ENCODE results near the gene MTHFSD. TPM values are rescaled to one million over a fixed set of nuclear protein-coding genes. Genes with fewer than 3 reads are reported as not detected.

The MTHFSD gene
- polyA plus RNA-seq, 1 donor from 2014 or later, result 25.0 TPM

DNA sequence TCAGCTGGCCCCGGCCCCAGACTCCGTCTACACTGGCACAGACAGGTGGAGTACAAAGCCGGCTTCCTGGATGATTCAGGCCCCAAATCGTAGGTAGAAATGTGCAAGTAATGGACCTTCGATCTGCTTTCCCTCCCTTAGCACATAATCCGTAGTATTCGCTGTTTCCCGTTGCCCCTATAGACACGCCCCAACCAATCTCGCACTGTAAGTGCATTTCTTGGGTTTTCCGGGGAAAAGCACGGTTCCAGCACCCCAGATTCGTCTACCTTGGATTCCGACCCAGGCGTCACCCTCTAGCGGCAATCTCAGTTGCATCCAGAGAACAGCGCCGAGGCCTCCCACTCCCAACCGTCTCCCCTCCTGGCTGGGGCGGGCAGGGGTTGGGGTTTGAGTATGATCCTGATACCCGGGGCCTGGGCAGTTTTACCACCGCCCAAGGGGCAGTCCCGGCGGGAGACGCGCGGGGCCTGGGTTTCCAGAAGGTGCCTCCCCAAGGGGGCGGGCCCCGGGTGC, 56.8 kb downstream of the MTHFSD start:
- H3K4me2 ChIP-seq (ENCODE audit: low read length), result no peak overlapping the region
- no peaks in the 10 kb centered on the region for H4K20me1 ChIP-seq (ENCODE audit: insufficient read depth)
- TF ChIP-seq EP300 (conservative IDR thresholded peaks at IDR 0.05; ENCODE audit: poor library complexity, severe bottlenecking), result no peak
- TF ChIP-seq, protein P1, sequence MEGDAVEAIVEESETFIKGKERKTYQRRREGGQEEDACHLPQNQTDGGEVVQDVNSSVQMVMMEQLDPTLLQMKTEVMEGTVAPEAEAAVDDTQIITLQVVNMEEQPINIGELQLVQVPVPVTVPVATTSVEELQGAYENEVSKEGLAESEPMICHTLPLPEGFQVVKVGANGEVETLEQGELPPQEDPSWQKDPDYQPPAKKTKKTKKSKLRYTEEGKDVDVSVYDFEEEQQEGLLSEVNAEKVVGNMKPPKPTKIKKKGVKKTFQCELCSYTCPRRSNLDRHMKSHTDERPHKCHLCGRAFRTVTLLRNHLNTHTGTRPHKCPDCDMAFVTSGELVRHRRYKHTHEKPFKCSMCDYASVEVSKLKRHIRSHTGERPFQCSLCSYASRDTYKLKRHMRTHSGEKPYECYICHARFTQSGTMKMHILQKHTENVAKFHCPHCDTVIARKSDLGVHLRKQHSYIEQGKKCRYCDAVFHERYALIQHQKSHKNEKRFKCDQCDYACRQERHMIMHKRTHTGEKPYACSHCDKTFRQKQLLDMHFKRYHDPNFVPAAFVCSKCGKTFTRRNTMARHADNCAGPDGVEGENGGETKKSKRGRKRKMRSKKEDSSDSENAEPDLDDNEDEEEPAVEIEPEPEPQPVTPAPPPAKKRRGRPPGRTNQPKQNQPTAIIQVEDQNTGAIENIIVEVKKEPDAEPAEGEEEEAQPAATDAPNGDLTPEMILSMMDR (IDR thresholded peaks at IDR 0.05; ENCODE audit: poor library complexity, severe bottlenecking), result peak; percentile 29
- TF ChIP-seq POLR2AphosphoS5 (IDR thresholded peaks at IDR 0.05), result peak; percentile 25
- H3K79me2 ChIP-seq (replicated peaks; ENCODE audit: insufficient read depth, low read length), result no peaks in the 10 kb centered on the region
- no peak overlapping the region for H3K9ac ChIP-seq (ENCODE audit: low read length)
- no peaks in the 10 kb centered on the region for H3F3A ChIP-seq (ENCODE audit: insufficient read depth, low read length, poor library complexity, severe bottlenecking)
- H3K9me3 ChIP-seq (ENCODE audit: low read length), result no peaks in the 10 kb centered on the region
- H3K27ac ChIP-seq (ENCODE audit: low read length), result no peak overlapping the region
- no peak overlapping the region for H3K4me3 ChIP-seq (ENCODE audit: low read length)
- H3K9me2 ChIP-seq (ENCODE audit: insufficient read depth, low read length), result no peaks in the 10 kb centered on the region
- no peaks in the 10 kb centered on the region for H3K36me3 ChIP-seq (ENCODE audit: insufficient read depth, low read length)
- H2AFZ ChIP-seq (ENCODE audit: low read depth, low read length), result no peak overlapping the region
- H3K27me3 ChIP-seq (ENCODE audit: insufficient read depth, low read depth, low read length), result peaks cover 100% of the 10 kb centered on the region

GRCh38 chr16:86497551-86498021, 57.4 kb downstream of the MTHFSD start:
- peaks cover 100% of the 10 kb centered on the region for H3K27me3 ChIP-seq (ENCODE audit: insufficient read depth, low read depth, low read length)
- H3K27ac ChIP-seq (ENCODE audit: low read length), result no peak overlapping the region
- H3K9ac ChIP-seq (ENCODE audit: low read length), result no peak overlapping the region
- H3K36me3 ChIP-seq (ENCODE audit: insufficient read depth, low read length), result no peaks in the 10 kb centered on the region
- no peaks in the 10 kb centered on the region for H3F3A ChIP-seq (ENCODE audit: insufficient read depth, low read length, poor library complexity, severe bottlenecking)
- TF ChIP-seq POLR2AphosphoS5 (IDR thresholded peaks at IDR 0.05), result no peak
- peak; percentile 97 for TF ChIP-seq EZH2 (IDR thresholded peaks at IDR 0.05; ENCODE audit: borderline replicate concordance, insufficient read depth, low read length, poor library complexity, severe bottlenecking)
- H2AFZ ChIP-seq (ENCODE audit: low read depth, low read length), result no peak overlapping the region
- no peaks in the 10 kb centered on the region for H3K9me3 ChIP-seq (ENCODE audit: low read length)
- H3K9me2 ChIP-seq (ENCODE audit: insufficient read depth, low read length), result no peaks in the 10 kb centered on the region
- no peak overlapping the region for H3K4me3 ChIP-seq (ENCODE audit: low read length)
- H3K4me2 ChIP-seq (ENCODE audit: low read length), result no peak overlapping the region
- H4K20me1 ChIP-seq (ENCODE audit: insufficient read depth), result no peaks in the 10 kb centered on the region
- no peaks in the 10 kb centered on the region for H3K79me2 ChIP-seq (replicated peaks; ENCODE audit: insufficient read depth, low read length)

- H3F3A ChIP-seq (ENCODE audit: insufficient read depth, low read length, poor library complexity, severe bottlenecking), result no peaks in the 10 kb centered on the region
- no peak overlapping the region for H3K9ac ChIP-seq (ENCODE audit: low read length)
- TF ChIP-seq EZH2 (IDR thresholded peaks at IDR 0.05; ENCODE audit: borderline replicate concordance, insufficient read depth, low read length, poor library complexity, severe bottlenecking) (no peak), MXI1 (conservative IDR thresholded peaks at IDR 0.05; ENCODE audit: poor library complexity, severe bottlenecking) (no peak), RAD21 (conservative IDR thresholded peaks at IDR 0.05) (no peak), TAF1 (IDR thresholded peaks at IDR 0.05; ENCODE audit: low read depth) (no peak), SMC3 (conservative IDR thresholded peaks at IDR 0.05; ENCODE audit: poor library complexity) (no peak), POLR2AphosphoS5 (IDR thresholded peaks at IDR 0.05) (no peak), EP300 (conservative IDR thresholded peaks at IDR 0.05; ENCODE audit: poor library complexity, severe bottlenecking) (no peak)
- TF ChIP-seq, protein P1 (IDR thresholded peaks at IDR 0.05; ENCODE audit: poor library complexity, severe bottlenecking), result no peak
- TF ChIP-seq, protein P2, sequence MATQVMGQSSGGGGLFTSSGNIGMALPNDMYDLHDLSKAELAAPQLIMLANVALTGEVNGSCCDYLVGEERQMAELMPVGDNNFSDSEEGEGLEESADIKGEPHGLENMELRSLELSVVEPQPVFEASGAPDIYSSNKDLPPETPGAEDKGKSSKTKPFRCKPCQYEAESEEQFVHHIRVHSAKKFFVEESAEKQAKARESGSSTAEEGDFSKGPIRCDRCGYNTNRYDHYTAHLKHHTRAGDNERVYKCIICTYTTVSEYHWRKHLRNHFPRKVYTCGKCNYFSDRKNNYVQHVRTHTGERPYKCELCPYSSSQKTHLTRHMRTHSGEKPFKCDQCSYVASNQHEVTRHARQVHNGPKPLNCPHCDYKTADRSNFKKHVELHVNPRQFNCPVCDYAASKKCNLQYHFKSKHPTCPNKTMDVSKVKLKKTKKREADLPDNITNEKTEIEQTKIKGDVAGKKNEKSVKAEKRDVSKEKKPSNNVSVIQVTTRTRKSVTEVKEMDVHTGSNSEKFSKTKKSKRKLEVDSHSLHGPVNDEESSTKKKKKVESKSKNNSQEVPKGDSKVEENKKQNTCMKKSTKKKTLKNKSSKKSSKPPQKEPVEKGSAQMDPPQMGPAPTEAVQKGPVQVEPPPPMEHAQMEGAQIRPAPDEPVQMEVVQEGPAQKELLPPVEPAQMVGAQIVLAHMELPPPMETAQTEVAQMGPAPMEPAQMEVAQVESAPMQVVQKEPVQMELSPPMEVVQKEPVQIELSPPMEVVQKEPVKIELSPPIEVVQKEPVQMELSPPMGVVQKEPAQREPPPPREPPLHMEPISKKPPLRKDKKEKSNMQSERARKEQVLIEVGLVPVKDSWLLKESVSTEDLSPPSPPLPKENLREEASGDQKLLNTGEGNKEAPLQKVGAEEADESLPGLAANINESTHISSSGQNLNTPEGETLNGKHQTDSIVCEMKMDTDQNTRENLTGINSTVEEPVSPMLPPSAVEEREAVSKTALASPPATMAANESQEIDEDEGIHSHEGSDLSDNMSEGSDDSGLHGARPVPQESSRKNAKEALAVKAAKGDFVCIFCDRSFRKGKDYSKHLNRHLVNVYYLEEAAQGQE (IDR thresholded peaks at IDR 0.05; ENCODE audit: borderline replicate concordance), result no peak
- no peaks in the 10 kb centered on the region for H3K79me2 ChIP-seq (replicated peaks; ENCODE audit: insufficient read depth, low read length)
- H2AFZ ChIP-seq (ENCODE audit: low read depth, low read length), result no peak overlapping the region
- H3K27me3 ChIP-seq (ENCODE audit: insufficient read depth, low read depth, low read length), result peaks cover 100% of the 10 kb centered on the region
- no peak overlapping the region for H3K4me2 ChIP-seq (ENCODE audit: low read length)
- H3K9me2 ChIP-seq (ENCODE audit: insufficient read depth, low read length), result no peaks in the 10 kb centered on the region
- no peaks in the 10 kb centered on the region for H3K36me3 ChIP-seq (ENCODE audit: insufficient read depth, low read length)
- H4K20me1 ChIP-seq (ENCODE audit: insufficient read depth), result no peaks in the 10 kb centered on the region
- no peak overlapping the region for H3K27ac ChIP-seq (ENCODE audit: low read length)
- no peak overlapping the region for H3K4me3 ChIP-seq (ENCODE audit: low read length)
- no peaks in the 10 kb centered on the region for H3K9me3 ChIP-seq (ENCODE audit: low read length)
These were observed 58.0 kb downstream of the MTHFSD start for GRCh38 chr16:86496929-86497461.
